Neural cell (in vitro differentiated cells): ENCODE measurements around the gene POLR3B. TPM values are rescaled to one million over a fixed set of nuclear protein-coding genes. Genes with fewer than 3 reads are reported as not detected.

Experiments
- polyA plus RNA-seq: library from polyadenylated mRNA; depleted of rRNA; stranded (reverse); fragments of >200 nt; gene quantifications from 2 replicates; pipeline ENCODE4 v1.2.3, GENCODE V29; 2014

POLR3B gene
- polyA plus RNA-seq, 1 donor from 2014 or later = 4.3 TPM

Other genes starting within 250 kb of the POLR3B start
- 8.3 and 11.7 TPM in 2 replicates for gene NUAK1, start 218.8 kb upstream of the POLR3B start, polyA plus RNA-seq
- gene CKAP4, start 109.7 kb upstream of the POLR3B start, polyA plus RNA-seq = 50.0 and 51.5 TPM in 2 replicates
- gene TCP11L2, start 55.0 kb upstream of the POLR3B start, polyA plus RNA-seq = 16.6 and 17.8 TPM in 2 replicates
- 0.22 TPM in 1 of 2 replicates, not detected in the other for gene RFX4, start 225.3 kb downstream of the POLR3B start, polyA plus RNA-seq